BJ (cell line): Measurements from ENCODE around the gene ASCL2. TPM values are rescaled to one million over a fixed set of nuclear protein-coding genes. Genes with fewer than 3 reads are reported as not detected.

Source experiments
- CTCF ChIA-PET: fragments of 350-600 bp; formaldehyde crosslinking; extraction: SDS; loops from one replicate; lab custom pipeline; 2021; ENCODE audit warnings: antibody characterized with exemption, inconsistent platforms; lab: Yijun Ruan, JAX
- POLR2A ChIA-PET: fragments of 300-600 bp; sonication (Branson Sonifier 250); formaldehyde crosslinking; extraction: SDS; loops from one replicate; lab custom pipeline; 2021; ENCODE audit warnings: antibody characterized with exemption; lab: Charles Lee
- DNase-seq: peaks from one replicate; pipeline ENCODE4 v3.0.0-alpha.2; 2011; ENCODE audit warnings: low read depth
- H3K27me3 ChIP-seq: 2 replicates; pipeline ENCODE4 v1.6.0; 2011; ENCODE audit warnings: low read length; ENCODE audit not compliant: control insufficient read depth, insufficient read depth
- H3K36me3 ChIP-seq: 2 replicates; pipeline ENCODE4 v1.5.1; 2011; ENCODE audit warnings: low read length; ENCODE audit not compliant: control insufficient read depth, insufficient read depth
- H3K4me3 ChIP-seq: 2 replicates; pipeline ENCODE4 v1.5.1; 2011; ENCODE audit warnings: low read depth, mild to moderate bottlenecking, control low read depth, low read length
- polyA plus RNA-seq: library from polyadenylated mRNA; depleted of rRNA; stranded (reverse); fragments of >200 nt; gene quantifications from 2 replicates; pipeline ENCODE4 v1.2.3, GENCODE V29; 2011
- TF ChIP-seq, protein P1 (sequence below): IDR thresholded peaks from 2 replicates; pipeline ENCODE4 v1.5.1; 2011; ENCODE audit warnings: low read depth, mild to moderate bottlenecking, control low read depth, inconsistent platforms, low read length, moderate library complexity; ENCODE audit not compliant: insufficient read depth

Gene ASCL2
- polyA plus RNA-seq, 1 experiment, result not detected

- DNase-seq, result no peak
- ChIA-PET POLR2A (interaction anchor here (0.6 kb wide), 1 partner anchor 71 kb away, joined by 6 read pairs; no protein-coding TSS in a partner anchor), CTCF (interaction anchor here (0.8 to 4.7 kb wide), 6 partner anchors 79 to 160 kb away, joined by 3 to 46 read pairs (median 4); no protein-coding TSS in a partner anchor)
- Histone ChIP-seq H3K4me3 (no peak overlapping the region), H3K36me3 (no peaks in the 10 kb centered on the region), H3K27me3 (no peaks in the 10 kb centered on the region)
- TF ChIP-seq, protein P1, sequence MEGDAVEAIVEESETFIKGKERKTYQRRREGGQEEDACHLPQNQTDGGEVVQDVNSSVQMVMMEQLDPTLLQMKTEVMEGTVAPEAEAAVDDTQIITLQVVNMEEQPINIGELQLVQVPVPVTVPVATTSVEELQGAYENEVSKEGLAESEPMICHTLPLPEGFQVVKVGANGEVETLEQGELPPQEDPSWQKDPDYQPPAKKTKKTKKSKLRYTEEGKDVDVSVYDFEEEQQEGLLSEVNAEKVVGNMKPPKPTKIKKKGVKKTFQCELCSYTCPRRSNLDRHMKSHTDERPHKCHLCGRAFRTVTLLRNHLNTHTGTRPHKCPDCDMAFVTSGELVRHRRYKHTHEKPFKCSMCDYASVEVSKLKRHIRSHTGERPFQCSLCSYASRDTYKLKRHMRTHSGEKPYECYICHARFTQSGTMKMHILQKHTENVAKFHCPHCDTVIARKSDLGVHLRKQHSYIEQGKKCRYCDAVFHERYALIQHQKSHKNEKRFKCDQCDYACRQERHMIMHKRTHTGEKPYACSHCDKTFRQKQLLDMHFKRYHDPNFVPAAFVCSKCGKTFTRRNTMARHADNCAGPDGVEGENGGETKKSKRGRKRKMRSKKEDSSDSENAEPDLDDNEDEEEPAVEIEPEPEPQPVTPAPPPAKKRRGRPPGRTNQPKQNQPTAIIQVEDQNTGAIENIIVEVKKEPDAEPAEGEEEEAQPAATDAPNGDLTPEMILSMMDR, result no peak
Observed at GRCh38 chr11:2311353-2312133, 41.2 kb upstream of the ASCL2 start.

DNA sequence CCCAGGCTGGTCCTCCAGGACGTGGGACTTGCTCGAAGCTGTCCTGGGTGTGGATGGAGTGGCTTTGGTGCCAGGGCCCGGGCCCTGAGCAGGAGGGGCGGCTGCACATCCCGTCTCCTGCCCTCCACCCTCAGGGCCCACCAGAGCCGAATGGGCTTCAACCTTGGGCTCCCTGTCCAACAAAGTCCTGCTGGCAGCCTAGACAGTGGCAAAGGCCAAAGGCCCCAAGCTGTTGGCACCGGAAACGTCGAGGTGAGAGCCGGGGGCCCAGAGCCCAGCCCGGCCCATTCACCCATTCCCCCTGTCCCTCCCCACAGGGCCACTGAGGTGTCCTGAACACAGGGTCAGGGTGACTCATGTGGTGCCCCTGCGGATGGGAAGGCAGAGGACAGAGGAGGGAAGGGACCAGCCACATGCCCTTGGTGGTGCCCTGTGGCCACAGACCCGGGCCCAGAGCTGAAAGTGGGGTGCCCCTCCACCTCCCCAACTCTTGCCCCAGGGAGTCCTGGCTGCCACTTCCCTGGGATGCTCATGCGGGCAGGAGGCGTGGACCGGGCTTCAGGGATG, 40.5 kb upstream of the ASCL2 start:
- CTCF ChIA-PET, result interaction anchor here (0.7 to 4.7 kb wide), 5 partner anchors 72 to 159 kb away, joined by 3 to 46 read pairs (median 4); partner anchors contain the start of gene TSSC4
- H3K27me3 ChIP-seq, result no peaks in the 10 kb centered on the region
- no peaks in the 10 kb centered on the region for H3K36me3 ChIP-seq
- no peak for DNase-seq
- POLR2A ChIA-PET, result no interaction called here
- TF ChIP-seq, protein P1, result no peak
- H3K4me3 ChIP-seq, result no peak overlapping the region

DNA sequence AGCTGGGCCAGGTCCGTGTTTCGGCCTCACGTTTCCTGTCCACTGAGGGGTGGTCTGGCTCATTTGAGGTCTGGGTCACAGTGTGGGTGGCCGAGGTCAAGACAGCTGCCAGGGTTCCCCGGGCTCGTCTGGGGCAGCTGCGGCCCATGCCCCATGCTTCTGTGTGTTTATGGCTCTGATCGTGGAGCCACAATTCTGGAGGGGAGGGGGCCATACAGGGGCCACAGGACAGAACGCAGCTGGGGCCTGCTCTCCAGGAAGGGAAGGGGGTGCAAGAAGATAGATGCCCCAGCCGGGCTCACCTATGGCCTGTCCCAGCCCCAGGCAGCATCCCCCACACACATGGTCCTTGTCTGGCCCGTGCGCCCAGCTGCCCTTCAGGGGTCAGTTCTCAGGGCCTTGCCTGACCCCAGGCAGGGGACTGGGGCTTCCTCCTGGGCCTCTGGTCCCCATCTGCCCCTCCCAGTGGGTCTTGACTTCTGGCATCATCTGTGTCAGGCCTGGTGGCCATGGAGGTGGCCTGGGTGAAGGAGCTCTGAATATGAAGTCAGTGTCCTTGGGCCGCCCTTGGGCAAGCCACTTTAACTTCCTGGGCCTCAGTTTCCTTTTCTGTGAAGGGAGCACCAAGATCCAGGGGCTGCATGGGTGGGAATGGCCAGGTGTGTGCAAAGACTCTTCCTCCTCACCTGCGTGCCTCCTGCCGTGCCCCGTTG, 39.8 kb upstream of the ASCL2 start:
- POLR2A ChIA-PET, result no interaction called here
- no peaks in the 10 kb centered on the region for H3K36me3 ChIP-seq
- no peaks in the 10 kb centered on the region for H3K27me3 ChIP-seq
- no peak overlapping the region for H3K4me3 ChIP-seq
- CTCF ChIA-PET, result interaction anchor here (0.7 to 4.7 kb wide), 4 partner anchors 73 to 158 kb away, joined by 3 to 46 read pairs (median 4); partner anchors contain the start of gene TSSC4
- TF ChIP-seq, protein P1, result no peak
- DNase-seq, result no peak

- DNase-seq, result no peak
- Histone ChIP-seq H3K36me3 (no peaks in the 10 kb centered on the region), H3K4me3 (no peak overlapping the region), H3K27me3 (no peaks in the 10 kb centered on the region)
- POLR2A ChIA-PET, result no interaction called here
- TF ChIP-seq, protein P1, result no peak
- CTCF ChIA-PET, result interaction anchor here (0.7 to 4.7 kb wide), 2 partner anchors 111 to 157 kb away, joined by 3 to 46 read pairs; no protein-coding TSS in a partner anchor
Observed at GRCh38 chr11:2309251-2310072, 39.1 kb upstream of the ASCL2 start.
